Amniotic epithelial cell (primary cell): ENCODE results near the gene TRIM33.

Experiments used
- DNase-seq: peaks from one replicate; pipeline ENCODE4 v3.0.0-alpha.2; 2010; ENCODE audit warnings: low read depth

Gene TRIM33

GRCh38 chr1:114511032-114511785, at the start of gene TRIM33:
Gene TRIM33, minus strand, starts transcription at chr1:114511203. Its CDS starts 127 bp downstream, at chr1:114511076.
- DNase-seq: peak; percentile 93

- DNase-seq: no peak
These were observed 48.4 kb upstream of the TRIM33 start for GRCh38 chr1:114559356-114559755.

GRCh38 chr1:114558544-114558943, 47.5 kb upstream of the TRIM33 start:
- peak; percentile 18 for DNase-seq

- DNase-seq: no peak
These were observed 43.6 kb upstream of the TRIM33 start for GRCh38 chr1:114554577-114554976.

GRCh38 chr1:114552106-114552639, 41.2 kb upstream of the TRIM33 start:
- no peak for DNase-seq

GRCh38 chr1:114551400-114551799, 40.4 kb upstream of the TRIM33 start:
- DNase-seq: no peak

- no peak for DNase-seq
These were observed 39.3 kb upstream of the TRIM33 start for GRCh38 chr1:114550336-114550735.

- peak; percentile 13 for DNase-seq
These were observed 38.1 kb upstream of the TRIM33 start for GRCh38 chr1:114549137-114549536.

GRCh38 chr1:114547076-114547475, 36.1 kb upstream of the TRIM33 start:
- no peak for DNase-seq

- no peak for DNase-seq
These were observed 34.8 kb upstream of the TRIM33 start for GRCh38 chr1:114545796-114546195.

- DNase-seq: no peak
These were observed 34.3 kb upstream of the TRIM33 start for GRCh38 chr1:114545315-114545714.

- no peak for DNase-seq
These were observed 29.8 kb upstream of the TRIM33 start for GRCh38 chr1:114540821-114541220.

GRCh38 chr1:114540272-114540671, 29.3 kb upstream of the TRIM33 start:
- no peak for DNase-seq

GRCh38 chr1:114536043-114536442, 25.0 kb upstream of the TRIM33 start:
- DNase-seq: no peak

GRCh38 chr1:114535401-114535800, 24.4 kb upstream of the TRIM33 start:
- DNase-seq: no peak

- DNase-seq: no peak
These were observed 20.1 kb upstream of the TRIM33 start for GRCh38 chr1:114531094-114531493.

- DNase-seq: no peak
These were observed 19.2 kb upstream of the TRIM33 start for GRCh38 chr1:114530224-114530623.

GRCh38 chr1:114524944-114525343, 13.9 kb upstream of the TRIM33 start:
- DNase-seq: no peak

- no peak for DNase-seq
These were observed 11.2 kb upstream of the TRIM33 start for GRCh38 chr1:114522264-114522575.

GRCh38 chr1:114521396-114522263, 10.6 kb upstream of the TRIM33 start:
- DNase-seq: no peak

- peak; percentile 57 for DNase-seq
These were observed 6.3 kb upstream of the TRIM33 start for GRCh38 chr1:114517348-114517747.

GRCh38 chr1:114512595-114513280, 1.7 kb upstream of the TRIM33 start:
- DNase-seq: no peak
